ENCODE data around the gene BPIFB2.

BPIFB2 gene

GRCh38 chr20:33019465-33020277 lies 12.2 kb downstream of the BPIFB2 start:
- TF ChIP-seq Cebpa-rat (IDR thresholded peaks at IDR 0.05): no peak
- Histone ChIP-seq H3K4me1 (peaks cover 4% of the 10 kb centered on the region), H3K9ac (no peak overlapping the region), H3K36me3 (no peaks in the 10 kb centered on the region), H3K27ac (no peak overlapping the region), H3K4me2 (no peak overlapping the region), H3K27me3 (no peaks in the 10 kb centered on the region), H3K9me3 (no peaks in the 10 kb centered on the region), H4K20me1 (no peaks in the 10 kb centered on the region), H3K4me3 (no peak overlapping the region)

DNA sequence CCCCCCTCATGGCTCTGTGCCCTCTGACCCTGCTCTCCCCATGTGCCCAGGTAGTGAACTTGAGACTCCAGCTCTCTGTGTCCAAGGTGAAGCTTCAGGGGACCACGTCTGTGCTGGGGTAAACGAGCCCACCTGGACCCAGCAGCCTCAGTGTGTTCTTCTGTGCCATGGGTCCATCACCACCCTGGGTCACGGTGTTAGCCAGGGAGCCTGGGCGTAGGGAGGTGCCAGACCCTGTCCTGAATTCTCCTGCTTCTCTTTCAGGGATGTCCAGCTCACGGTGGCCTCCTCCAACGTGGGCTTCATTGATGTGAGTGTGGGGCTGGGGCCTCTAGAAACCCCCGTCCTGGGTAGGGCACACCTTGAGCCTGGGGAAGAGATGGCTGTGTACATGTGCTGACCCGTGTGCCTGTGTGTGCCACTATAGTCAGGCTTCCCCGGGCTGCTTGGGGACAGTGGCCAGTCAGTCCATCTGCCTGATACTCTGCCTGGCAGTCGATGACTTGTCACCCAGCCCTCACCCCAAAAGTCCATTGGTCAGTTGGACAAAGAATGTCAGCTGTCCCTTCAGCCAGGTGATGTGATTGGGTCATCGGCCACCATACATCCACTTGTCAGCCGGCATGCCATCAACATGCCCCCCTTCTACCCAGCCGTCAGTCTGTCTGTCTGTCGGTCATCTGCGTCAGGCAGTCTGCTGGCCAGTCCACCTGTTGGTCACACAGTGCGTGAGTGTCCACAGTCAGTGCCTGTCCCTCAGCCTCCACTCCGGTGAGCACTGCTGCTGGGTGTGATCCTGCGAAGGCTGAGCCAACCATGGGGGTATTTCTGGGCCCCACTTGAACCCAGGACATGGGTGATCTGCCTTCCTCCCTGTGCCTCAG lies 13.0 kb downstream of the BPIFB2 start:
- Histone ChIP-seq H3K9me3 (no peaks in the 10 kb centered on the region), H3K27ac (no peak overlapping the region), H4K20me1 (no peaks in the 10 kb centered on the region), H3K4me2 (no peak overlapping the region), H3K9ac (no peak overlapping the region), H3K4me1 (no peaks in the 10 kb centered on the region), H3K36me3 (no peaks in the 10 kb centered on the region), H3K4me3 (no peak overlapping the region), H3K27me3 (no peaks in the 10 kb centered on the region)
- TF ChIP-seq Cebpa-rat (IDR thresholded peaks at IDR 0.05): no peak

DNA sequence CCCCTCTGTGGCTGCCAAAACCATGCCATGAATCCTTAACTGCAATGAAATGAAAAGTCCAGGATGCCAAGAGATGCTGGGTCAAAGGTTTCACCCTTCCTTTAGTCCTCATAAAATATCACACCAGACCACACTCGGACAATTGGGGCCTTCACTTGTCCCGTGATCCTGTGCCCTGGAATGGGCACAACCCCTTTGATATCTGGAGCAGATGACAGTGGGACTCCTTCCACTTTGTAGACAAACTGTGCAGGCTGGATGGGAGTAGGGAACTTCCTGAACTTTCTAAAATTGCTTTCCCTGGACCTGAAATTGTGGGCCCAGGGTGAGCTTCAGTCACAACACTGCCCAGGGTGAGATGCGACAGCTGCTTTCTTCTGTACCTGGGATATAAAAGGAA lies 14.4 kb downstream of the BPIFB2 start:
- H3K4me2 ChIP-seq: no peak overlapping the region
- H4K20me1 ChIP-seq: no peaks in the 10 kb centered on the region
- H3K9ac ChIP-seq: no peak overlapping the region
- no peaks in the 10 kb centered on the region for H3K27me3 ChIP-seq
- no peaks in the 10 kb centered on the region for H3K9me3 ChIP-seq
- H3K36me3 ChIP-seq: no peaks in the 10 kb centered on the region
- H3K4me3 ChIP-seq: no peak overlapping the region
- no peaks in the 10 kb centered on the region for H3K4me1 ChIP-seq
- no peak overlapping the region for H3K27ac ChIP-seq
- no peak for TF ChIP-seq Cebpa-rat (IDR thresholded peaks at IDR 0.05)

DNA sequence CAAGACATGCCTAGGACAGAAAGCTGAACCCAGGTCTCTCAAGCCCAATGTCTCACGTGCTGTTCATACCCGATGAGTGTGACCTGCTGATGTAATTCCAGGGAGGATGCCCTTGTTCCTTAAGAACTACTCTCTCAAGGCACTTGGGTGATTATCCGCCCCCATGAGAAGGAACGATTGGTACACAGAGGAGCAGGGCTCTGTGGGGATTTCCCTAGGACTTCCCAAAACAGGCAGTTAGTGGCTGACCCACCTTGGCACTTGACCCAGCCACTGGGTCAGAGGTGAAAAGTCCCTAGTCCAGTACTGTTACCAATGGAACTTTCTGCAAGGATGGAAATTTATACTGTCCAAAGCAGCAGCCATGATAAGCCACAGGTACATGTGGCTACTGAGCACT lies 14.8 kb downstream of the BPIFB2 start:
- TF ChIP-seq Cebpa-rat (IDR thresholded peaks at IDR 0.05): no peak
- Histone ChIP-seq H3K4me1 (no peaks in the 10 kb centered on the region), H3K4me2 (no peak overlapping the region), H3K36me3 (no peaks in the 10 kb centered on the region), H3K27me3 (no peaks in the 10 kb centered on the region), H3K27ac (no peak overlapping the region), H3K4me3 (no peak overlapping the region), H3K9me3 (no peaks in the 10 kb centered on the region), H4K20me1 (no peaks in the 10 kb centered on the region), H3K9ac (no peak overlapping the region)

- Histone ChIP-seq H3K9ac (no peak overlapping the region), H3K9me3 (no peaks in the 10 kb centered on the region), H4K20me1 (no peaks in the 10 kb centered on the region), H3K4me1 (no peaks in the 10 kb centered on the region), H3K27me3 (no peaks in the 10 kb centered on the region), H3K4me3 (no peak overlapping the region), H3K36me3 (no peaks in the 10 kb centered on the region), H3K27ac (no peak overlapping the region), H3K4me2 (no peak overlapping the region)
- TF ChIP-seq Cebpa-rat (IDR thresholded peaks at IDR 0.05): no peak
Observed at GRCh38 chr20:33022694-33023438, 15.4 kb downstream of the BPIFB2 start.

DNA sequence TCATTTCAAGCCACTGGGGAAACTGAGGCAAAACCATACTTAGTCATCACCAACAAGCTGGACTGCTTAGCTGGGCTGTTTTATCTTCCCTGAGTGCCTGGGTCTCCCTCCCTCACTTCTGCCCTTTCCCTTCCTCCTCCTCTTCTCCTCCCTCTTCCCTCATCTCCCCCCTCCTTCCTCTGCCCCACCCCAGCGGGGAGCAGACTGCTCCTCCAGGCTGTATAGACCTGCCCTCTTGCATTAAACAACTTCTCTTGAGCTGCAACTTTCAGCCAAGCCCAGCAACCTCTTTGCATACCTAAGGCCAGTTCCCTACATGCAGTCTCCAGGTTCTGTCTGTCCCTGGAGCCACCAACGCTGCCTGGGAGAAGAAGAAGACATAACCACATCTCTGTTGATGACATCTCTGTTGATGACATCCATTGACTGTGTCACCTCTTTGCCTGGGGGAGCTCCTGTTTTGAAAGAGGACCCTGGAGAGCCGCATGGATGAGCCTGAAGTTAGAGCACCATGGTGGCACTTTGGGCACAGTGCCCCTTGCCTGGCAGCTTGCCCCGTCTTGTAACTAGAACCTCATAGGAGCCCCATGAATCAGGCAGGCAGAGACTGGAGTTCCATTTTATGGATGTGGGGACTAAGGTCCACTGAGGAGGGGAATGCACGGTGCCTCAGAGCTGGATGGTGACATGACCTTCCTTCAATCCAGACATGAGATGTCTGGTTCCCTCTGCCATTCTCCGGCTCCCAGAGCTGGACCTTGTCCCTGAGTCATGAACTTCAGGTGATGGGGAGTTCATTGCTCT lies 16.1 kb downstream of the BPIFB2 start:
- Histone ChIP-seq H3K9me3 (no peaks in the 10 kb centered on the region), H3K4me1 (no peaks in the 10 kb centered on the region), H3K9ac (no peak overlapping the region), H3K27ac (no peak overlapping the region), H3K4me2 (no peak overlapping the region), H3K27me3 (no peaks in the 10 kb centered on the region), H4K20me1 (no peaks in the 10 kb centered on the region), H3K36me3 (no peaks in the 10 kb centered on the region), H3K4me3 (no peak overlapping the region)
- no peak for TF ChIP-seq Cebpa-rat (IDR thresholded peaks at IDR 0.05)

GRCh38 chr20:33024243-33024560 lies 16.7 kb downstream of the BPIFB2 start:
- no peak overlapping the region for H3K4me2 ChIP-seq
- H3K4me3 ChIP-seq: no peak overlapping the region
- H3K27me3 ChIP-seq: no peaks in the 10 kb centered on the region
- no peak overlapping the region for H3K9ac ChIP-seq
- no peak overlapping the region for H3K27ac ChIP-seq
- no peak for TF ChIP-seq Cebpa-rat (IDR thresholded peaks at IDR 0.05)
- no peaks in the 10 kb centered on the region for H3K9me3 ChIP-seq
- no peaks in the 10 kb centered on the region for H3K4me1 ChIP-seq
- H3K36me3 ChIP-seq: no peaks in the 10 kb centered on the region
- no peaks in the 10 kb centered on the region for H4K20me1 ChIP-seq

DNA sequence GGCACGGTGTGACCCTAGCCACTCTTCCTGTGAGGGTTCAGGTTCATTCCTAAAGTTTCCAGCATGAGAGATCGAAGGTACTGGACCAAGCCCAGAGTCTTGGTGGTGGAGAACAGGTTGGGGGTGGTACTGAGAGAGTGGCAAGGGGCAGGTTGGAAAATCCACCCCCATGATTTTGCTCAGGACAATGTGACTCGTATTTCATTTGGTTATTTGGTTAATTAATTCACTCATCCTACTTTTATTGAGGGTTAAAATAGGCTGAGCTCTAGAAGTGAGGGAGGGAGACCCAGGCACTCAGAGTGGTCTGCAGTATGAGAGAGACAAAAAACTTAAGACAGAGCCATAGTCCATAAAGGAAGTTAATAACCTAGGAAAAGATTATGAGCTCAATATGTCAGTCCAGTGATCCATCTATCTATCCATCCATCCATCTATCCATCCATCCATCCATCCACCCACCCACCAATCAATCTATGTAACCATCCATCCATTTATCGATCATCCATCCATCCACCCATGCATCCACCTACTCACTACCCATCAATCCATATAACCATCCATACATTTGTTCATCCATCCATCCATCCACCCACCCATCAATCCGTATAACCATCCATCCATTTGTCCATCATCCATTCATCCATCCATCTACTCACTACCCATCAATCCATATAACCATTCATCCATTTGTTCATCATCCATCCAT lies 17.3 kb downstream of the BPIFB2 start:
- H3K27ac ChIP-seq: no peak overlapping the region
- H3K27me3 ChIP-seq: no peaks in the 10 kb centered on the region
- H3K9ac ChIP-seq: no peak overlapping the region
- H3K36me3 ChIP-seq: no peaks in the 10 kb centered on the region
- no peak overlapping the region for H3K4me3 ChIP-seq
- H3K4me1 ChIP-seq: no peaks in the 10 kb centered on the region
- H4K20me1 ChIP-seq: no peaks in the 10 kb centered on the region
- no peaks in the 10 kb centered on the region for H3K9me3 ChIP-seq
- TF ChIP-seq Cebpa-rat (IDR thresholded peaks at IDR 0.05): no peak
- no peak overlapping the region for H3K4me2 ChIP-seq

Data from BLaER1 (cell line).